Measurements from ENCODE around the gene SYCP2.

DNA sequence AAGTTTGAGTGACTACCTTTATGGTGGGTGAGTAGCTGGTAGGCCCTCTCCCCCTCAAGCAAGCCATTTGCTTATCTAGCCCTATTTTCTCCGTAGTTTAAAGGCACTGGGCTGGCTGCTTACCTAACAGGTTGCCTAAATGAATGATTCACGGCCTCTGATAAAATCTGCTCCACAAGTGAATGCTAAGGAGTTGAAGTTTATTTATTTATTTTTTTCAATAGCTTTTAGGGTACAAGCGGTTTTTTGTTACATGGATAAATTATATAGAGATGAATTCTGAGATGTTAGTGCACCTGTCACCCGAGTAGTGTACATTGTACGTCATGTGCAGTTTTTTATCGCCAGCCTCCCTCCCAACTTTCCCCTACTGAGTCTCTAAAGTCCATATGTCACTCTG, 16.5 kb upstream of the SYCP2 start:
- TF ChIP-seq, protein P1, sequence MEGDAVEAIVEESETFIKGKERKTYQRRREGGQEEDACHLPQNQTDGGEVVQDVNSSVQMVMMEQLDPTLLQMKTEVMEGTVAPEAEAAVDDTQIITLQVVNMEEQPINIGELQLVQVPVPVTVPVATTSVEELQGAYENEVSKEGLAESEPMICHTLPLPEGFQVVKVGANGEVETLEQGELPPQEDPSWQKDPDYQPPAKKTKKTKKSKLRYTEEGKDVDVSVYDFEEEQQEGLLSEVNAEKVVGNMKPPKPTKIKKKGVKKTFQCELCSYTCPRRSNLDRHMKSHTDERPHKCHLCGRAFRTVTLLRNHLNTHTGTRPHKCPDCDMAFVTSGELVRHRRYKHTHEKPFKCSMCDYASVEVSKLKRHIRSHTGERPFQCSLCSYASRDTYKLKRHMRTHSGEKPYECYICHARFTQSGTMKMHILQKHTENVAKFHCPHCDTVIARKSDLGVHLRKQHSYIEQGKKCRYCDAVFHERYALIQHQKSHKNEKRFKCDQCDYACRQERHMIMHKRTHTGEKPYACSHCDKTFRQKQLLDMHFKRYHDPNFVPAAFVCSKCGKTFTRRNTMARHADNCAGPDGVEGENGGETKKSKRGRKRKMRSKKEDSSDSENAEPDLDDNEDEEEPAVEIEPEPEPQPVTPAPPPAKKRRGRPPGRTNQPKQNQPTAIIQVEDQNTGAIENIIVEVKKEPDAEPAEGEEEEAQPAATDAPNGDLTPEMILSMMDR (IDR thresholded peaks at IDR 0.05; ENCODE audit: low read length), result no peak
- TF ChIP-seq EZH2 (optimal IDR thresholded peaks at IDR 0.05; ENCODE audit: low read depth, low read length), result no peak
